ENCODE measurements around the gene KAT6B.

DNA sequence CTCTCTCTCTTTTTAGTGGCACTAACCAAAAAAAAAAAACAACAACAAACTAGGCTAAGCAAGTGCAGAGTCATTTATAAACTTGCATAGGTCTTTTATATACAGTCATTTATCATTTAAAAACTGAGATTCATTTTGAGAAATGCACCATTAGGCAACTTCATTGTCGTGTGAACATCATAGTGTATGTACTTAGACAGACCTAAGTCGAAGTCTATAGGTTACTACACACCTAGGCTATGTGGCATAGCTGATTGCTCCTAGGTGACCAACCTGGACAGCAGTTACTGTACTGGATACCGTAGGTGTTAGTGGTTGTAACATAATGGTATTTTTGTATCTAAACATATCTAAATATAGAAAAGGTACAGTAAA is 175.9 kb downstream of the KAT6B start:
- no peak for TF ChIP-seq CTCF (IDR thresholded peaks at IDR 0.05)
- TF ChIP-seq POLR2A (IDR thresholded peaks at IDR 0.05) = no peak

All from uterus (tissue), 2 donors.